IPS-18c (cell line): Measurements from ENCODE around the gene CHRM2.

Experiments
- H3K4me3 ChIP-seq: 2 replicates; pipeline ENCODE4 v1.7.0; 2013; ENCODE audit warnings: low read depth, mild to moderate bottlenecking, low read length, moderate library complexity; ENCODE audit not compliant: insufficient read depth
- H3K9me3 ChIP-seq: one replicate; pipeline ENCODE4 v1.6.1; 2013; ENCODE audit warnings: mild to moderate bottlenecking, low read length, moderate library complexity; ENCODE audit not compliant: control insufficient read depth, insufficient read depth

The CHRM2 gene

DNA sequence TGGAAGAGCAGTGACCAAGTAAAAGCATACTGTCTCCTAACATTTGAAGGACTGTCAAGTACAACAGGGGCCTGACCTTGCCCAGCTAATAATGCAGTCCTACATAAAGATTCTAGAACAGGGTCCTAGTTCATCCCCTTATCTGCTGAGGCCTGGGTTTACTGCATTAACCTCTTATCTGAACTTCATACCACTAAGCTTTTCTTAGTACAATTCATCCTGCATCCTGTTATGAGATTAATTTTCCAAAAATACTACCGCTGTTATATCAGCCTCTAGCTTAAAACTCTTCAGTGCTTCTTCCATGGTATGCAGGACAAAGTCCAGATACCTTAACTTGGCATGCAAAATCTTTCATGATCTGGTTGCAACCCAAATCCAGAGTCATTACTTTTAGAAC lies 72.5 kb downstream of the CHRM2 start:
- H3K4me3 ChIP-seq: no peak overlapping the region
- no peaks in the 10 kb centered on the region for H3K9me3 ChIP-seq

DNA sequence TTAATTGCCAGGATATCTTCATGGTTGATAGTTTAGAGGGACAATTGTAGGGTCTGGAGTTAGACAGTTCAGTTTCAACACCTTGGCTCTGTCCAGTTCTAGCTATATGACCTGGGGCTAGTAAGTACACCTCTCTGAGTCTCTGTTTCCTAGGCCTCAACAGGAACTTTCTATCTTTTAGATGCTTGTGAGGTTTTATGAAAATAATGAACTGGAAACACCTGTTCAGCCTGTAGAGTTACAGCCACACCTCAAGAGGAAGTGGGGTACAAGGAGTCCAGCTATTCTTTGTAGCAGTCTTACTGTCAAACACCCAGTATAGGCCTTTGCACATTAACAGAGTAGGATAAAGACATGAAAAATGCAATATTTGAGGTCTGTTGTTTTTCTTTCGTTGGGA lies 73.4 kb downstream of the CHRM2 start:
- H3K9me3 ChIP-seq: no peaks in the 10 kb centered on the region
- H3K4me3 ChIP-seq: no peak overlapping the region

DNA sequence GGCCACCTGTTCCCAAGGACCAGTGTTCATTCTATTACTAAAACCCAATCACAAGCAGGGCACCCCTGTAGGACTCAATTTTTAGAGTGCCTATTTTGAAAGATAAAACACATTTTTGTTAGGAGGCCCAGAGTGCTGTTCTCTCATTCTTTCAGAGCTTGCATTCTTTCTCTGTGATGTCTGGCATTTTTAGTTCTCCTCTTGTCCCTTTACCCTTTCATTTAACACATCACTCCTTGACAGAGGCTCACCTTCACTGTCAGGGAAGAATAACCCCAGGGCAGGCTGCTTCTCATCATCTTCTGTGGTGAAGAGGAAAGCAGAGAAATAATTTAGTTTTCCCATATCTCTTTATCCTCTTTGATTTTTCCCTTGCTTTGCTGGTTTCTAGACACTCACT lies 73.9 kb downstream of the CHRM2 start:
- Histone ChIP-seq H3K4me3 (no peak overlapping the region), H3K9me3 (no peaks in the 10 kb centered on the region)

DNA sequence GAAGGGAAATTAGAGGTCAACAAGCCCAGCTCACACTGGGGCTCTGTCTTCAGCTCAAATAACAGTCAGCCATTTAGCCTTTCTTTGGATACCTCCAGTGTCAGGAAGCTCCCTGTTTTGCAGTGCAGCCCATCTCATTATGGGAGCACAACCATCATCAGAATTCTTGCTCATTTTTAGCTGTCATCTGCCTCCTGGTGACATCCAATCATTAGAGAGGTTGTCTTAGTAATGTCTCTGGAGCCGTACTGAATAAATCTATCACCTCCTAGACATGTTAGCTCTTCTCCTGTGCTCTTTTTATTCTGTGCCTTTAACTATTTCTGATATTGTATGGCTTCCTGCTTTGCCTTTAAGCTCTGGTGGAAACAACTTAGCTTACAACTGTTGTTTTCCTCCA lies 74.5 kb downstream of the CHRM2 start:
- Histone ChIP-seq H3K9me3 (no peaks in the 10 kb centered on the region), H3K4me3 (no peak overlapping the region)

DNA sequence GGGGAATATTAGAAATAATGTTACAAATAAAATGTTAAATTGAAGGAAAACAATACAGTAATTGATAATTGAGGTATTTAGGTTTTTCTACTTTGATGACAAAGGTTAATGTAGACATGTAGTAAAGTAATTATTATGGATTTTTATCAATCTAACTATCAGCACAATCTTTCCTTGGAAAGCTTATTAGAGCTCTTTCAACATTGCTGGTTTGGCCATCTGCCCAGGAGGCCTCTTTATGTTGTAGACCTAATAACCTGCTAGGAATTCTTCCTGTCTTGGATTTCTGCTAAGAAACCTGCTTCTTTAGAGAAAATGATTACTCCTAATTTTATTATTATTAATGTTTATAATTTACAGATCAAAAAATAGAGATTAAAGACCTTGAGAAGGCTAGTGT lies 78.9 kb downstream of the CHRM2 start:
- no peak overlapping the region for H3K4me3 ChIP-seq

DNA sequence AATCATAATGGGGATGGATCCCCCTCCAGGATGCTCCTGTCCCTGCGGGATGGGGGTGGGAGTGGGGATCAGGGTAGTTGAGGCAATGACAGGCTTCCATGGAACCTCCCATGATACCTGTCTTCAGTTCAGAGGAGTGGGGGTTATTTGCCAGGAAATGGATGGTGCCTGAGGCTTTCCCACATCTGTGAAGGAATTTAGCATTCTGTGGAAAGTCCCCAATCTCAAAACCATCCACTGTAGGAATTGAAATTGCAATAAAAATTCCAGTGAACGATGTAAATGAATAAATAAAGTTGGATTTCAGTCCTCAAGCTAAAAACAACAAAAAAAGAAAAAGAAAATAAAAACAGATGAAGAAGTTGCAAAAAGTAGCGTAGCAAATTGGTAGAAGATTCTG lies 81.9 kb downstream of the CHRM2 start:
- no peak overlapping the region for H3K4me3 ChIP-seq
- no peaks in the 10 kb centered on the region for H3K9me3 ChIP-seq

More for the DNA sequence above, 78.9 kb downstream of the CHRM2 start:
- H3K9me3 ChIP-seq: no peaks in the 10 kb centered on the region

DNA sequence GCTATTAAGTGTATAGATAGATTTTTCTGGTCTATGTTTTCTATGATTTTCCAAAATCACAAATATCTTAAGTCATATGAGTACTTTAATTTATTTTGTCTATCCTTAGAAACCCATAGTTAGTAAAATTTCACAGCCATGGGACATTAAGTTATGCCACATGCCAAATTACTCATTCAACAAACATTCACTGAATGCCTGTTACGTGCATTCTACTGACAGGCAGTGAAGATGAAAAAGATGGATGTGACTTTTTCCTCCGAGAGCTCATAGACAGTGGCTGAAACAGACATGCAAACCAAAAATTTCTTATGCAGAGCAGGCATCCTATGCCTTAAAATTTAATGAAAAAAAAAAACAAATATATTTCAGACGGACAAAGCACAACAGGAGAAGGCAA lies 84.9 kb downstream of the CHRM2 start:
- Histone ChIP-seq H3K4me3 (no peak overlapping the region), H3K9me3 (no peaks in the 10 kb centered on the region)

DNA sequence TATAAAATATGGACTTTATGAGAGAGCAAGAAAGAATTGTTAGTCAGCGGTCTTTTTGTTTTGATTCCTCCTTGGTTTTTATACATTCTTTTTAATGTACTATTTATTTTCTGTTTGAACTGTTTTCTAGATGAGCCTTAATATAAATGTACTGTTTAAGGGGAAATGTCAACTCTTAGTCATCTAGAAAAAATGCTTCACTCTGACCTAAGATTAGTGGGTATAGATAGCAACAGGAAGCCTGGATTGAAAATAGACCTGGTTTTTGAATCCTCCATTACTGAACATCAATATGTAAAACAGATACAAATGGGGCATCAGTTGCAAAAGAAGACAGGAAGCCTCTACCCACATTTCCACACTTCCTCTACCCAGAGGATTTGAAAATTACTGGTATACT lies 87.8 kb downstream of the CHRM2 start:
- H3K9me3 ChIP-seq: no peaks in the 10 kb centered on the region
- H3K4me3 ChIP-seq: no peak overlapping the region

DNA sequence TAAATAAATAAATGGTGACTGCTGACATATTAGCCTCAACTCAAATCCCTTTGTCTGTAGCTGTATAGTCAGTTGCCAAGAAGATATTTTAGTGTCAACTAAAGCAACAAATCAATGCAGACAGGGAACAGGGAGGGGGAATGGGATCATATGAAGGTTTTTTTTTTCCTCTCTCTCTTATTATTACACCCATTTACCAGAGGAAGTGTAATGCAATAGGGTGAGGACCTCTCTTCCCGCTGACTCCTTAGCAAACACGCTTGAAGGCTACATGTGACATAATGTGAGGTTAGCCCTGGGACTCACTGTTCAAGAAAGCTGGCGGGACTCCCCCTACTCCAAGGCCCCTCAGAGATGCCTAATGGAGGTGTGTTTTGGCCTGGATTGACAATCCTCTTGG lies 88.2 kb downstream of the CHRM2 start:
- Histone ChIP-seq H3K9me3 (no peaks in the 10 kb centered on the region), H3K4me3 (no peak overlapping the region)

DNA sequence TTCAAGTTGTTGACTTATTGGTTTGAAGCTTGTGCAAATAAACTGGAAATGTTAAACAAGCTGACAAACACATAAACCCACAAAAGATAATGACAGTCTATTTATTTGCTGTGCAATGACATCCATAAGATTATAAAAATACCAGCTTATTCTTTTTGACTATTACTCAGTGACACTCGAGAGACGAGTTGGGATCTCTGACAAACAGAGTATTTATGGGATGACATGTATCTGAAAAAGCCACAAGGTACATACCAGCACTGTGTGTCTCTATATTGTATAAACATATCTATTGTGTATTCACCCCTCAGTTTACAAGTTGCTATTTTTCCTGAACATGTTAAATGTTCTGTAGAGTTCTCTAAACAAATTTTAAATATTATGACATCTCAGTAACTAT lies 88.9 kb downstream of the CHRM2 start:
- H3K9me3 ChIP-seq: no peaks in the 10 kb centered on the region
- H3K4me3 ChIP-seq: no peak overlapping the region

DNA sequence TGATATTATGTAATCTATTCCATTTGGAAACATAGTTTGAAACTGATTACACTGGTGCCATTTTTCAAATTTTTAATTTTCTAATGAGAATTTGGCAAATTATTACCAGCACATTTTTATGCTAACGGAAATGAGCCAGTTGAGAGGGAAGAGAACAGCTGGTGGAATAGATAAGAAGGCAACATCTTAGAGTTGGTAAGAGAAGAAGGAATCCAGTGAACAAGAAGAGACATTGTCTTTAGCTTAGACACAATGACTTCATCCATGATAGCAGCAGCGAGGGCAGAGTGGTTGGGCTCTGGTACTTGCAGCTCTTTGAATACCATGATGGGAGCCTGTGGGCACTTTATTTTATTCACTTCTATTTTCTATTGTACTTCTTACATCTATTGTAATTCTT lies 89.6 kb downstream of the CHRM2 start:
- H3K4me3 ChIP-seq: no peak overlapping the region
- no peaks in the 10 kb centered on the region for H3K9me3 ChIP-seq

DNA sequence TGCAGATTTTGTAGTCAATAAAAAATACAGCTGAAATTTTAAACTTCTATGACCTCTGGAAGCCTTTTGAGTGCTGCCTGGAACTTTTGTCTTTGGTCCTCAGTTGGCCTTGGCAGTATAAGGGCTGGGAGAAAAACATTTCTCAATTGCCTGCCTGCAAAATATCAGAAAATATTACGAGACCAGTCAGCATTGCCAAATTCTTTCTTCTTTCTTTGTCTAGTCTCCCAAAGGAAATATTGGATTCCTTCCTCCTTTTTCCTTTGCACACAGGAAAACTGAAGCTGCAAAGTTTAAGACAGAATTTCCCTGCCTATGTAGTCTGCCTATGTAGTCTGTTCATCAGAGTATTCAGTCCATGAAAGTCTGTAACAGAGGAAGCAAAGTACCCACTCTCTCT lies 95.9 kb downstream of the CHRM2 start:
- Histone ChIP-seq H3K4me3 (no peak overlapping the region), H3K9me3 (no peaks in the 10 kb centered on the region)

DNA sequence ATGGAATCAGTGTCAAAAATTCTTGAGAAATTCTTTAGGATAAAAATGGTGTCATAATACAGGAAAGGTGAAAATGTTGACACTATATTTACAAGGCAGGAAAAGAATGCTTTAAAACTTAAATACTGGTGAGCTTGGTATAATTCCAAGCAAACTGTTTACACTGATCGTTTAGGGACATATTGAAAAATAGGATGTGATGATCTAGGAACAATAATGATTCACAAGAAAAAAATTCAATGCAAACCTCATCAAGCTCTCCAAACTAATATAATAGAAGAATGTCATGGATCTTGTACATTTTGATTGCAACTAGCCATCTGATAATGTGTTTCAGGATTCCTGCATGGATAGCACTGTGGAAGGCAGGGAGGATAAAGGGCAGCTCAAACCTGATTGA lies 98.4 kb downstream of the CHRM2 start:
- Histone ChIP-seq H3K9me3 (no peaks in the 10 kb centered on the region), H3K4me3 (no peak overlapping the region)

DNA sequence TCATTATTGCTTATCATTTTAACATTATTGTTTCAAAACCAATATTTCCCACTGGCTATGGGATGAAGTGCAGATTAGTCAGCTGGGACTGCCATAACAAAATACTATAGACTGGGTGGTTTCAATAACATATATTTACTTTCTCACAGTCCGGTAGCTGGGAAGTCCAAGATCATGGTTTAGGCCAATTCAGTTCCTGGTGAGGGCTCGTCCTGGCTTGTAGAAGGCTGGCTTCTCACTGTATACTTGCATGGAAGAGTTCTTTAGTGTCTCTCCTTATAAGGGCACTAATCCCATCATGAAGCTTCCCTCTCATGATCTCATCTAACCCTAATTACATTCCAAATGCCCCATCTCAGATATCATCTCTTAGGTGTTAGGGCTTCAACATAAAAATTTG lies 101.3 kb downstream of the CHRM2 start:
- Histone ChIP-seq H3K9me3 (no peaks in the 10 kb centered on the region), H3K4me3 (no peak overlapping the region)

DNA sequence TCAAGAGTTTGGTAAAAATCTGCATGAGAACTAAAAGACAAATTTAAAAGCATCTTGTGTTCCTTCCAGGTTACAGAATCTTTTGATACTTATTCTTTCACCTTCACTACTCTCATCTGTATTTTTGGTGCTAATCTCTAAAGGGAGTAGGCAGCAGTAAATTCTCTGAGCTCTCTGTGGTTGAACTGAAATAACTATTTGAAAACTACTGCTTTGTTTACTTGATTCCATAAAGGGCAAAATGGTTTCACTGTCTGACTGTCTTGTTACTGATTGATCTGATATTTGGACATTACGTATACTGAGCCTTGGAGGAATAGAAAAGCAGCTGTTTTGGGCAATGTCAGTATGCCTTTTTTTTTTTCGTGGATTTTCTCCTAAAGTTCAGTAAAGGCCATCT lies 103.3 kb downstream of the CHRM2 start:
- Histone ChIP-seq H3K4me3 (no peak overlapping the region), H3K9me3 (no peaks in the 10 kb centered on the region)

DNA sequence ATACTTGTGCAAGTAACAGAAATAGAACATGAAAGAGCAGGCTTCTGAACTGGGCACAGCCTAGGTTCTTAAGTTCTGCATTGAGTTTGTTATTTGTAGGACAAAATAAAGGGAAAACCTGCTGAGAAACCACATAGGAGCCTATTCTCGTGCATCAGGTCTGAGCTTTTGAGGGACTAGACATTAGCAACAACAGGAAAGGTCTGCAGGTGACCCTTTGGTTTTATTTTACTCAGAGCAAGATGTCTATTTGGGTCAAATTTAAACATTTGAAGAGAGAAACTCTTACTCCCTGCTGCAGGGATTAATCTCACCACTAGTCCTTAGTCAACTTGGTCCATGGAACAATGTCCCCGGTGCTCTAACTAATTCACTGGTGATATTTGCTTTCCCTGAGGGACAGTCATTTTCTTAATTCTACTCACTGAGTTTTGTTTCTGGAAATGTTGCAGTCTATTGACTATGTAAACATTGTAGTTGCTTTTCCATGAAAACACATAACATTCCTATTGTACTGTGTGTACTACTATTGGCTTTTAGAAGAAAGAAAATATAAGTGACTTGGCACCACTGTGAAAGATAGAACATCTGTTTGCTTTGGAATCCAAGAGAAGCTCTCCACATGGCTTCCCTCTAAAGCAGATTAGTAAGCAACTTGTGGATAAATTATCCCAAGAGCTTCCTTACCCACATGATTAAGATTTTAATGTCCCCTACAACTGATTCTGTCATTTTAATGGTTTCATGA lies 108.2 kb downstream of the CHRM2 start:
- Histone ChIP-seq H3K4me3 (no peak overlapping the region), H3K9me3 (no peaks in the 10 kb centered on the region)

DNA sequence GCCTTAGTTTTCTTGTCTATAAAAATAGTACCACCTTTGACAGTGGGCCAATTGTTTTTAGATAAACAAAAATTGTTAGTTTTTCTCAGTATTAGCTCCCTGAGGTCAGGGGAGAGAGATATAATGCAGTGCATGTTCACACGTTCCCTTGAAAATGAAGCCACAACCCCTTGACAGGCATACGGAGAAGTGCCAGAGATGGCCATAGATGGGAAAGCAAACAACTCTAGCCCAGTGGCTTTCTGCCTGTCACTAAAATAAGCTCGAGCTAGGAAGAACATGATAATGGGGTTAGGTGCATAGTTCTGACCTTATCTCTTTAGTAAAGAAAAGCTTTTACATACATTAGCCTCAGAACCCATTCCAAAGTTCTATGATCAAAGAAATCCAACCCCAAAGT lies 124.9 kb downstream of the CHRM2 start:
- no peaks in the 10 kb centered on the region for H3K9me3 ChIP-seq
- H3K4me3 ChIP-seq: no peak overlapping the region

DNA sequence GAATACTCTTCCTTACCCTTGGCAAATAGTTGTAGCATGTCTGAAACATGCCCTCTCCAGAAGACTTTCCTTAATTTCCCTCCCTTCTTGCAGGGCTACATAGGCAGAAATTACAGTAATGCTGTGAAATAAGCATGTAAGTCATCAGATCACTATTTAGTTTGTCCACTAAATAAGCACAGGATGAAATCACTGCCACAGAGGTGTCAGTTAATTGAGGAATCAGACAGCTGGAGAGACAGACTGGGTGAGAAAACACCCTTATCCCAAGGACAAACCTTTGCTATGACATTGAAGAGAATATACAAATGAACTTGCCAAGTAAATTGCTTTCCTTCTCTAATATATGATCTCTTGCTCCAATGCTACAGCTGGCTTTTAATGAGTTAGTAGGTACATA lies 129.3 kb downstream of the CHRM2 start:
- H3K4me3 ChIP-seq: no peak overlapping the region
- H3K9me3 ChIP-seq: no peaks in the 10 kb centered on the region

DNA sequence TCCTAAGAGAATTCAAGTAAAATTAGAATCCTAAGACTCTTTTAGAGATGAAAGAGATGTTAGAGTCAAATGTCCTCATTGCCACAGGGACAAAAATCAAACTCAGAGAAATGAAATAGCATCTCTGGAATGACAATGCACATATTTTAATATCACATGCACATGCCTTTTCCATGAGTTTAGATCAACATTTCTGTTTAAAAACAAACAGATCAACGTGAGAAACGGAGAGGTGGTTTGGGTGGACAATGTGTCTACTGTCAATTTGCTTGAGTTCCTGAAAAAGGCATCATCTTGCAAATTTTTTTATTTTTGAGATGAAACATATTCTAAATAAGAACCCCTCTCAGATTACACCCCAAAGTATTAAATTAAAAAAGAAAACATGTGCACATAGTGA lies 130.0 kb downstream of the CHRM2 start:
- Histone ChIP-seq H3K4me3 (no peak overlapping the region), H3K9me3 (no peaks in the 10 kb centered on the region)
